GM21447 (cell line): ENCODE measurements around the gene RAPGEF1.

Experiments used
- ATAC-seq: cut with Tn5 transposase; IDR thresholded peaks from one replicate; pipeline ENCODE4 v1.9.1; 2021; ENCODE audit not compliant: unreplicated experiment

RAPGEF1 gene

GRCh38 chr9:131748411-131748955 lies 8.6 kb upstream of the RAPGEF1 start:
- ATAC-seq = no peak

GRCh38 chr9:131747352-131747751 lies 7.5 kb upstream of the RAPGEF1 start:
- ATAC-seq = no peak

- ATAC-seq = no peak
Observed at GRCh38 chr9:131745610-131746009, 5.7 kb upstream of the RAPGEF1 start.

DNA sequence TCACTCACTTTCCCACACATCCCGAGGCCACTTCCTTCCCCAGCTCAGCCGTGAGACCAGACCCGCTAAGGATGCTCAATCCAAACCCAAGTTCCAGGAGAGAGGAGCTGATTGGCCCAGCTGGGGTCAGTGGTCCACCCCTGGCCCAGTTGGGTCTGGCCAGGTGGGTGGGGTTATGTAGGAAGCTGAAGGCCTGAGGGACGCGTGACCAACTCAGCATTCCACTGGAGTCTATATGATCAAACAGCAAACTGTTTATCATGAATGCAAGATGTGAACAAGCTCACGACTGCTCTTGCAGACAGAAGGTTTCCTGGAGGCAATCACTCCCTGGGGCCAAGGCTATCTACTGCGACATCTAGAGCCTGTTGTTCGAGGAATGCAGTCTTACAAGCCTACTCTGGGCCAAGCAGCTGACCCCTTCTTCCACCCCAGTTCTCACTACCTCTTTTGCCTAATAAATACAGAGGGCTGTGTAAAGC lies 4.9 kb upstream of the RAPGEF1 start:
- ATAC-seq = no peak

- ATAC-seq = no peak
Observed at GRCh38 chr9:131744171-131744719, 4.4 kb upstream of the RAPGEF1 start.

DNA sequence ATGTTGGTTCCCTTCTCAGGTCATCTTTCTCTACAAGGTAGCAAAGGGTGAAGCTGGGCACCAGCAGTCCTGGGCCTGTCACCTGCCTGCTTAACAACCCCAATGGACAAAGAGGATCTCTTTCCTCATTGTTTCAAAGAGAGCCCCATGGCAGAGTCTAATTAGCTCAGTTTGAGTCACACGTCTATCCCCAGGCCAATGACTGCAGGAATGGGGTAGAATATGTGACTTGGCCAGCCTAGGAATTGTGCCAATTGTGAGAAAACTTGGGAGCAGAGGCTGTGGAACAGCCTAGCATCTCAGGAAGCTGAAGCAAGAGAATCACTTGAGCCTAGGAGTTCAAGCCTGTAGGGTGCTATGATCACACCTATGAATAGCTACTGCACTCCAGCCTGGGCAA lies 3.6 kb upstream of the RAPGEF1 start:
- no peak for ATAC-seq

- ATAC-seq = no peak
Observed at GRCh38 chr9:131743096-131743495, 3.2 kb upstream of the RAPGEF1 start.

- no peak for ATAC-seq
Observed at GRCh38 chr9:131740898-131741297, 1.0 kb upstream of the RAPGEF1 start.

- no peak for ATAC-seq
Observed at GRCh38 chr9:131739133-131739958, 530 bp downstream of the RAPGEF1 start.

DNA sequence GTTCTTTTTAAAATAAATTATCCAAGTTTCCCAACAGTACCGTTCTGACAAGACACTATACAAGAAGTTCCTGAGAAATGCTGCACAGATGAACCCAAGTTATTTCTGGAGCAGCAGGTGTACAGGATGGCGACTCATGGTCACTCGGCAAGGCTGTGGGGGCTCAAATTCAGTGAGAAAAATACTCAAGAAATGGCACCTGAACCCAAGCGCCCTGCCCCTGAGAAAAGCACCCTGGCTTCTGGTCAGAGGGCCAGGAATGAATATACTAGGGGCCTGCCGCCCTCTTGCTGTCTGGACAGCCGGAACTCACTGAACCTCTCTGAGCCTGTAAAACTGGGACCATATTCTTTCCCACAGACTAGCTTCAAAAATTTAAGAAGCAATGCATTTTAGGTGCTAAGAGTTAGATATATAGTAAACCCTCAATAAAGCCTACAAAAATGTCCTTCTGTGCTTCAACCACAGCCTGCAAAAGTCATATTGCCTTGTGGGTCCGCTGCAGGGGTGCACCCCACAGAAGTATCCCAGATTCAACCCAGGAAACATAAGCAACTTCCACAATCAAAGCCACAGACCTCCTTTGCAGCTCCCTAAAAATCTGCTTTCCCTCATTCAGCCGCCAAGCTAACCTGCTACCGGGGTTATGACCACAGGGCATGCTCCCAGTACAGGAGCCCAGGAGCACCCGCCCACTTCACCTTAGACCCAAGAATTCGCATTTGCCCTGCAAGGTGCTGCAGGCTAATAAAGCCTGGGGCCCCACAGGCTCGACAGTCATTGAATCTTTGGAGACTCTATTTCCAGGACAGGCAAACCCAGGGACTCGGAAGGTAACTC lies 1.4 kb downstream of the RAPGEF1 start:
- no peak for ATAC-seq

GRCh38 chr9:131737426-131737825 lies 2.5 kb downstream of the RAPGEF1 start:
- ATAC-seq = no peak

DNA sequence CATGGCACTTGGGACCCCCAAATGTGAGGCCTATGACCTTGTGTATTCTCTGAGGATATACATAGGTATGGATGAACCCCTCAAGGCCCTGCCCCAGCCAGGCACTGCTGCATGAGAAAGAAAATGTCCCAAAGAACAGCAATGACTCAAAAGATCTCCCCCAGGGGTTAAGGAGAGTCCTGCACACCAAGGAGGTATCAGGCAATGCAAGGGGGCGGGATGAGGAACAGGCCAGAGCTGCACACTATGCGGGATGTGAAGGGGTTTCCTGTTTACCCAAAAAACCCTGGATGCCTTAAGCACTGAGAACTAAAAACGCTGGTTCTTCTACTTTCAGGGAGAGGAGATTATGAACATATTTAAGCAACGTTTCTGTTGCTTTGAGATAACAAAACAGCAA lies 3.4 kb downstream of the RAPGEF1 start:
- ATAC-seq = no peak

GRCh38 chr9:131735238-131736128 lies 4.4 kb downstream of the RAPGEF1 start:
- ATAC-seq = no peak

- no peak for ATAC-seq
Observed at GRCh38 chr9:131734781-131735180, 5.1 kb downstream of the RAPGEF1 start.

GRCh38 chr9:131734165-131734610 lies 5.7 kb downstream of the RAPGEF1 start:
- no peak for ATAC-seq

DNA sequence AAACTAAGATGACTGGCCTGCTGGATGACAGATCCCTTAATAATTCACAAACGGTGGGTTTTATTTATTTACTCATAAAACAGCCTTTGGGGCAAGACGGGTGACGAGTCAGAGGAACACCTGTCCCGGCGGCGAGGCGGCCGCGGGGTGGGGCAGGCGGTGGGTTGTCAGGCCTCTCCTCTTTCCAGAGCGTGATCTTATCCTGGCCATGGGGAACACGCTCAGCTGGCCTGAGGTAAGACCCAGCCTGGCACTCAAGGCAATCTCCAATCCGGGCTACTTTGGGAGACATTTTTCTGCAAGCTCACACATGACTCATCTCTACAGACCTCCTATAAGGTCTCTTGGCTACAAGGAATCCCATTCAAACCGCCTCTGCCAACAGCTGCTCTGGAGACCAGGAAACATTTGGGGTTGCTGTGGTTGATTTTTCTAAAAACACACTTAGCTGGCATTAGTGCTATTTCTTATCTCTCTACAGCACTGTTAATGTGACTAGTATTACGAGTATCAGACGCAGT lies 6.3 kb downstream of the RAPGEF1 start:
- no peak for ATAC-seq

DNA sequence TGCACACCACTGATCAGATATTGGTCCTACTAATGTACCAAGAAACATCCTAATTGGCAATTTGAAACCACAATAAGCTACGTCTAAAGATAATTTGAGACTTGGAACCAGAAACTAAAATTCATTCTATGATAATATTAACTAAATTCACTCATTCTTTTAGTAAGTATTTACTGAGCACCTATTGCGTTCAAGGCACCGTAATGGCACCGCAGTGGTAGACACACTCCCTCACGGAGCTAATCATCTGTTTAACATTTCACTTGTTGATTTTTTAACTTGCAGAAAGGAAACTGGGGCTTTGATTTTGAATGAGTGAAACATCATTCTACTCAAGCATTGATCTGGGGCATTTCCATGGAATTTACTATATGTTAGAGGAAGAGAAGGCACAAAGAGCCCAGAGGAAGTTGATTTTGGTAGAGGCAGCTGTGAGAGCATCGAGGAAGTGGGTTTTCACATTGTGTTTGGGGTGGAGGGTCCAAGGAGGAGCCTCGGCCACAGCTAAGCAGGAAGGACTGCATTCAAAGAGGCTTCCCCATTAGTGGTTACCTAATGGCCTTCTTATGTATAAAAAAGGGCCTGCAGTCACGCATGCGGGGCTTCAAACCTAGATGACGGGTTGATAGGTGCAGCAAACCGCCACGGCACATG lies 7.1 kb downstream of the RAPGEF1 start:
- no peak for ATAC-seq

DNA sequence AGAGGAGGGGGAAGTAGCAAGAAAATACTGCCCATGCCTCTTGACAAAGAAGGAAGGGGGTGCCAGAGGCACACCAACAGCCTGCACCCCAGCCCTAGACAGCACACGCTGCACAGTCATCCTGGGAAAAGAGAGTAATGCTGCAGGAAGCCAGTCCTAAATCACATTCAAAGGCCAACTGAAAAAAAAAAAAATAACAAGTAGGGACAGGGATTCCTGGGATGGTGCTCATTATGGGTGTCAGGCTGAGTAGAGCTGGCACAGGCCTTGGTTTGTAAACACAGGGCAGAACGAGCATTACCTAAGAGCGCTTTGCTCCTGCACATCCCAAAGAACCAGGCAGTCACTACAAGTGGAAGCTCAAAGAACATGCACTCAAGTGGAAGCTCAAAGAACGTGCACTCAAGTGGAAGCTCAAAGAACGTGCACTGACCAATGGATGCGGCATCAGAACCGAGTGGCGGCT lies 7.8 kb downstream of the RAPGEF1 start:
- no peak for ATAC-seq

GRCh38 chr9:131731644-131732043 lies 8.2 kb downstream of the RAPGEF1 start:
- no peak for ATAC-seq
